Stimulated activated CD4-positive, alpha-beta T cell treated with anti-CD3 and anti-CD28 coated beads, TNF-alpha, amount 100 ng/mL, for 48 hours (primary cell): Measurements from ENCODE around the gene PLXNB1.

Experiments used
- DNase-seq, 3 donors: peaks; one replicate each; pipeline ENCODE4 v3.0.0-alpha.2; 2020; ENCODE audit warnings: low read depth in 3 of 3

Gene PLXNB1

DNA sequence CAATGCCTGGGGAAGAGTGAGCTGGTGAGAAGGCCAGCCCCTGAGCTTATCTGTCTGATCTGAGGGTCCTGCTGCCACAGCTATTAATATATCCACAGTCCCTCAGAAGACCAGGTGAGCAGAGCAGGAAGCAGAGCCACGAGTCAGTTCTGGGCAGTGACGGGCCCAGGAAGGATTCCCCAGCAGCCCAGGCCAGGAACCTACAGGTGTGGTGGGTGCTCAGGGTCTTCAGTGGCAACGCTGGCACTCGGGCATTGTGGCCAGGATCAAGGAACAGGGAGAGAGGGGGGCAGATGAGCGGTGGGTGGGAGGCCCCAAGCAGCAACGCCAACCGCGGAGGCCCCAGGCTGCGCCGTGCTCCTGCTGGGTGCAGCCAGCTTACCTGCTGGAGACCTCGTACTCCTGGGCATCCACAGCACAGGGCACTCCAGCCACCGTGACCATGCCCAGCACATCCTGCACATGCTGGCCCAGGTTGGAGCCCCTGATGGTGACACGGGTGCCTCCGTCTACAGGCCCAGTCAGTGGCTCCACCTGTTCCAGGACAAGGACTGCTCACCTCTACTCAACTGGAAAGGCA, 12.3 kb downstream of the PLXNB1 start:
- no peak for DNase-seq

DNA sequence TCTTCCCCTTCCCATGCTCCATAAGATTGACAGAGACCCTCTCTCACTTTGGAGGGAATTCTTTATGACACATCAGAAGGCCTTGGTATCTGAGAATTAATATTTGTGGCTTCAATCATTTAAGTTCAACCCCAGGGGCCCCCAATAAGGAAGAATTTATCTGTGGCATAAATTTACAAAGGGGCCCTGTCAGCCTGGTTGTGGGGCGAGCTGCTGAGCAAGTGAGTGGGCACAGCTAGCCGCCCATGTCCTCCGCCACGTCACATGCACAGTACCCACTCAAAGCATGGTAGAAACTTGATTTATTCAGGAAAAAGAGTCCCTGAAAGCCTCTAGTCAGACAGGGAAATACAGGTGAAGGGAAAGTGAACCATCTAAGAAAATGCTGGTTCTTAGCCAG, 13.3 kb downstream of the PLXNB1 start:
- DNase-seq = no peak

DNA sequence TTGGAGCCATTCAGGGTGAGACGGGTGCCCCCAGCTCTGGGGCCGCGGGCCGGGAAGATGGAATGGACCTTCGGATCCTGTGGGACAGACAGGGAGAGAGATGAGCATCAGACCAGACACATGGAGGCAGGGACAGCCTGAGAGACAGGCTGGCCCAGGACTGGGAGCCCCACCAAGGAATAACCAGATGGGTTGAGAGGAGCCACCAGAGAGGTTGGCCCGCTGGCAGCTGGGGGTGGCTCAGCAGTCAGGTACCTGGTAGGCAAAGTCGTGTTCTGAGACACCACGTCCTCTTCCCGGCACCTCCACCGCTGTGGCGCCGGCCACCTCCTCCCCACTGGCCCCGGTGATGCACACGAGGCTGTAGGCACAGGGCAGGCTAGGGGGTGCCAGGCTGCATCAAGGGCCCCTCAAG, 13.8 kb downstream of the PLXNB1 start:
- DNase-seq = no peak

DNA sequence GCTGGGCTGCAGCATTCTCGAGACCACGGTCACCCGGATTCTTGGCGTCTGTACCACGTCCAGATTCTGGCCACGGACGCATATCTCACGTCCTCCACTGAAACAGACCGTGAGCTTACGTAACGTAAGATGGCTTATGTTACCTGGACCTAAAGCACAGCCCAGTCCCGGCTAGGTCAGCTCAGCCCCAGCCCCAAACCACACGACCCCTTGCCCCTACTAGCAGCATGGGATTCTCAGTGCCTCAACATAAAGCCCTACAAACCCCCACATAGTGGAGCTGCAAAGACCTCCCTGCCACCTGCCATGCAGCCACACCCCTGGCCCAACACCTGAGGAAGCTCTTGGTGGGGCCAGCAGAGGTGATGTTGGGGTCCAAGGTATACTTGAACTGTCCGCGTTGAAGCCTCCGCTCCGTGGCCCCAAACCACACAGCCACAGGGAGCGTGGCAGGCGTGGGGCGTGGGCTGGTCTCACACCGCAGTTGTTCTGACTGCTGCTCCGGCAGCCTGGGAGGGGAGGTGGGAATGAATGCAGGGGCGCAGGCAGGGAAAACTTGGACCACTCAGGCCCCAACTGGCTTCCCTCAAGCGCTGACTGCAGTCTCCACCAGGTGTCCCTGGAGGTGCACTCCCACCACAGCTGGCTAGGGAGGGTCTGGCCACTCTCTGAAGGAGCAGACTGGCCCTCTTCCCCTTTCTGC, 14.5 kb downstream of the PLXNB1 start:
- no peak for DNase-seq

DNA sequence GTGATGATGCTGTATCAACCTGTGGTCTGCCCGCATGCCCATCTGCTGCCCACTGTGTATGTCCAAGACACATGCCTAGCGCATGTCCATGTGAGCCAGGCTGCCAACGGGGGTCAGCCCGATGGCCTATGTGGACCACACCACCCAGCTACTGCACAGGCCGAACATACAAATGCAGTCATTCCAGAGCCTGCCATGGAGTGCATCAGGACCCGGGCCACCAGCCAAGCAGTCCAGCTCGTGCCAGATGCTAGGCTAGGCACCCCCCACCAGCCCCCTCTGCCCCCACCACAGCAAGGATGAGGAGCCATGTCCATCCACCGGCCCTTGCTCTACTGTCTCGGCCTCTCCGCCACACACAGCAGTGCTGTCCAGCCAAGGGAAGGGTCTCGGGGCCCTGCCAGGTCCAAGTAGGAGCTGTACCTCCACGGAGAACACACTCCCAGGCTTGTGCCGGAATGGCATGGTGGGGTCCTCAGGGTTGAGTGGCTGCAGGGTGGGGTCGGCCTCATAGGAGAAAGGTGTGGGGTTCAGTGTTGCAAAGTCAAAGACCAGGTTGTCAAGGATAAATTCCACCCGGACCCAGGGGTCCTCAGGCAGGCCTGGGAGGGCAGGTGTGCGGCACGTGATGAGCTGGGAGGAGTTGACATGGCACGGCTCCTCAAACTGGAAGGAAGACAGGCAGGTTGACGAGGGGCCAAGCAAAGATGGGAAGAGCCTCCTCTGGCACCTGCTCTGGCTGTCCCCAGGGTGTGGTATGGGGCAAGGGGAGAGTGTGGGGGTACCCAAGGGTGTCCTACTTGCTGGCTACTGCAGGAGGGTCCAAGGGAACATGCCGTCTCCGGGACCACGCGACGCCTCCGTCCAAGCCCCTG, 15.3 kb downstream of the PLXNB1 start:
- no peak for DNase-seq

DNA sequence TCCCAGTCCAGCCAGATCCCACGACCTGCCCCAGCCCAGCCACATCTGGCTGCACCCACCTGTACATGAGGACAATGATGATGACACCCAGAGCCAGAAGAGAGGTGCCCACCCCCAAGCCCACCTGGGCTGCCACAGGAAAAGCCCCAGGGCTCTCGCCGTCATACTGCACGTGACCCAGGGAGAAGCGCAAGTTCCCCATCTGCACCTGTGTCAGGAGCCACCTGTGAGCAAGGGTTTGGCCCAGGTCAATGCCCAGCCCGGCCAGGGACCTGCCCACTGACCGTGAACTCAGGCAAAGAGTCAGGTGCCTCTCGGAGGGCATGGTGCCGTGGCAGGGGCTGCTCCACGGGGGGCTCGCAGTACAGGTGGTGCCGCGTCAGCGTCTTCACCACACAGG, 16.3 kb downstream of the PLXNB1 start:
- no peak for DNase-seq

DNA sequence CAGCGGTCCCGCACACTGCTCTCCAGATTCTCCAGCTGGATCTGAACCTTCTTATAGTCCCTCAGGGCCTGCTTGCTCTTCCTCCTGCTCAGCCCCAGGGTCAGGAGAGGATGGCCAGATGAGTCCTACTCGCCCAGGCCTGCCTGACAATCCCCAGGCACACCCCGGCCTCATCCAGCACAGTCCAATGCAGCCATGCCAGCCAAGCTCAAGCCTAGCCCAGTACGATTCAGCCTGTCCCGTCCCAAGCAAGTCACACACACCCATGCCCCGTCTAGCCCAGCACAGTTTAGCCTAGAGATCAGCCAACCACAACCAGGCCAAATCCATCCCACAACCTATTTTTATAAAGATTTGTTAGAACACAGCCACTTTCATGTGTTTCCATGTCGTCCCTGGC, 16.8 kb downstream of the PLXNB1 start:
- no peak for DNase-seq

DNA sequence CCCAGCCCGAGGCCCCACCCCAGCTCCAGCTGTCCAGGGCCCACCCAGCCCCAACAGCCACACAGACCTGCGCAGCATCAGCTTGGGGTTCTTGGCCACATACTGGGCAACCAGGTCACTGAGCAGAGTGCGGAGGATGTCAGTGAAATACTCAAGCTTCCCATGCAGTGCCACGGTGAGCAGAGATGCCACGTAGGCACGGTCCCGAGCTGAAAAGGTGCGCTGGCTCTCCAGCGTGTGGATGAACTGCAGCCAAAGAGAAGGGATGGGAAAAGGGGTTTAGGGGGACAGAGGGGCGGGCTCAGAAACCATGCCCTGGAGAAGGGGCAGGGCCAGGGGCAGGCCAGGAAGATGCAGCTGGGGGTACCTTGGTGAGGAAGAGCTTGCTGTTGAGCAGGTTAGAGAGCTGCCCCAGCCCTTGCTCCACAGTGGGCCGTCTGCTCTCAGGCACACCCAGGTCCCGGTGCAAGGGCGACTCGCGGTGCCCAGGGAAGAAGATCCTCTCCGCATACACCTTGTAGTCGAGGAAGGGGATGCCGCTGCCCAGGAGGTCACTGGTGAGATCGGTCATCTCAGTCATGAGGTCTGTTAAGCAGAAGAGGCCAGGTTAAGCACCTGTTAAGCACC, 17.4 kb downstream of the PLXNB1 start:
- DNase-seq = no peak

DNA sequence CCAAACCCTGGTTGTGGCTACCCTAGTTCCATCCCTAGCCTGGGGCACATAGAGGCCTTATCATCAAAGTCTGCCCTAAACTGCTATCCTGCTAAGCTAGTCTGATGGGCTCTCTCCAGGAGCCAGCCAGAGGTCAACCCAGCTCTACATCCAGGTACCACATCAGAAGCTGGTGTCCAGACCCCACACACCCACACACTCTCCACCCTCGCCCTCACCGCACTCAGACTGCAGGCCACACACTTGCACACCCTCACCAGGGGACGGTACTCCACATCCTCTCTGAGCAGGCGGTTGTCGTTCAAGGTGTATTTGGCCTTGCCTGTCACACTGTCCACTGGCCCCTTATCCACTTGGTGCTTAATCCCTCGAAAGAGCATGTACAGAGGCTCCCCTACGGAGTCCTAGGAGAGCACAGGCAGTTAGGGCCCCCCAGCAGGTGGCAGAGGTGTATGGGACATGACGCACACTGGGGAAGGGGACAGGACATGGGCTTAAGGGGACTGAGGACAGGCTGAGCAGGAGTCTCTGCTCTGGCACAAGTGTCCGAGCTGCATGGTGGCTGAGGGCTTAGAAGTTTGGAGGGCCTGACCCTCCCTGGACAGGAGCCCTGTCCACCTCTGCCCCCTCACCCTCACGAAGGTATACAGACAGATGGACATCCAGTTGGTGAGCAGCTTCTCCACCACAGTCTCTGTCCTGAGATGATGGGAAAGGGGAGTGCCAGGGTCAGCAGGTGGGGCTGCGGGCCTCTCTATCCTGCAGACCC, 18.1 kb downstream of the PLXNB1 start:
- no peak for DNase-seq

DNA sequence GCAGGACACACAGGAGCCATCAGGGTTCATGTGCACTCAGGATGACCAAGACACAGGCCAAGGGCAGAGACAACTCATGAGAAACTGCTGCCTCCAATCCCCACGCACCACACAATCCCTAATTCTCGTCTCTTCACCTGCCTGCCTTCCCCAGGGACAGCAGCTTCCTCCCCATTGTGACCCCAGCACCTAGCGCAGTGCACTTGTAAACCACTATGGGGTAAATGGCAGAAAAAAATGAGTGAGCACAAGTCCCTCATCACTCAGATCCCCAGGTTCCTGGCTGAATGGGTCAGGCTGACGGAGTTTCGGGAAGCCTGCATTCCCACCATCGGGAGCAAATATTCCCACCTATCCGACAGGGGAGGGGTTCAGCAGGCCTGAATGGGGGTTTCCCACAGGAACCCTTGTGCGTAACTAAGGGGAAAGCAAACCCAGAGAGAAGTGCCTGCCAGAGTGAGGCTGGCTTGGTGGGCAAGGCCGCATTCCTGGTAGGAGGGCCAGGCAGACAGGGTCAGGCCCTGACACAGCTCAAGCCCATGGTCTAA, 18.8 kb downstream of the PLXNB1 start:
- DNase-seq = no peak

DNA sequence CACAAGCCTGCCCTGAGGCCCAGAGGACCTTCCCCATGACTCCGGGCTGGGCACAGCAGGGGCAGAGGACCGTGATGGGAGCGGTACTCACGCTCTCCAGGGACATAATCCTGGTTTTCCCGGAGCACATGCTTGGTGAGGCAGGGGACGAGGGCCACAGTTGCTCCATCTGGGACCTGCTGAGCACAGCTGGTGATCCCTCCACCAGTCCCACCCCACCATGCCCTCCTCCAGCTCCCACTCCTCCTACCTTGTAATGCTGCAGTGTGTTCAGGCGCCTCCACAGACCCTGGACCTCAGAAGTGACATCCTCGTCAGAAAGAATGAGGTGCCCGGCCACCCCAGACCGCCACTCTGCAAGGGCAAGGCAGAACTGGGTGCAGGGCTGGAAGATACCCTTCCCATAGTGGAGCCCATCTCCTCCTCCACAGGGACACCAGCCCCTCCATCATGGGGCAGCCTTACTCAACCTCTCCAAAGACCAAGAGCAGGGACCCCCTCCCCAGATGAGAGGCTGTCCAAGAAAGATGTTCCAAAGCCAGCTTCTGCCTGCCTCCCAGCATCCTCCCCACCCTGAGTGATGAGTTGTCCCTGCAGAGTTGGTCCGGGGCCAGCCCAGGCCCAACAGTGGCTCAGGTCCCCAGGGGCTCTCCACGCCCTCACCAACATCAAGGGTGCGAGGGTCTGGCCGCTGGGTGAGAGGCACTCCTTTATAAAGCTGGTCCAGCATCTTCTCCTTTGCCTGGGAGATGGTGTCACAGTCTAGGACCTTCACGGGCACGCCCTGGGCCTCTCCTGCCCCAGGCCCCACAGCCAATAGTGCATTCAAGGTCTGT, 19.5 kb downstream of the PLXNB1 start:
- no peak for DNase-seq

DNA sequence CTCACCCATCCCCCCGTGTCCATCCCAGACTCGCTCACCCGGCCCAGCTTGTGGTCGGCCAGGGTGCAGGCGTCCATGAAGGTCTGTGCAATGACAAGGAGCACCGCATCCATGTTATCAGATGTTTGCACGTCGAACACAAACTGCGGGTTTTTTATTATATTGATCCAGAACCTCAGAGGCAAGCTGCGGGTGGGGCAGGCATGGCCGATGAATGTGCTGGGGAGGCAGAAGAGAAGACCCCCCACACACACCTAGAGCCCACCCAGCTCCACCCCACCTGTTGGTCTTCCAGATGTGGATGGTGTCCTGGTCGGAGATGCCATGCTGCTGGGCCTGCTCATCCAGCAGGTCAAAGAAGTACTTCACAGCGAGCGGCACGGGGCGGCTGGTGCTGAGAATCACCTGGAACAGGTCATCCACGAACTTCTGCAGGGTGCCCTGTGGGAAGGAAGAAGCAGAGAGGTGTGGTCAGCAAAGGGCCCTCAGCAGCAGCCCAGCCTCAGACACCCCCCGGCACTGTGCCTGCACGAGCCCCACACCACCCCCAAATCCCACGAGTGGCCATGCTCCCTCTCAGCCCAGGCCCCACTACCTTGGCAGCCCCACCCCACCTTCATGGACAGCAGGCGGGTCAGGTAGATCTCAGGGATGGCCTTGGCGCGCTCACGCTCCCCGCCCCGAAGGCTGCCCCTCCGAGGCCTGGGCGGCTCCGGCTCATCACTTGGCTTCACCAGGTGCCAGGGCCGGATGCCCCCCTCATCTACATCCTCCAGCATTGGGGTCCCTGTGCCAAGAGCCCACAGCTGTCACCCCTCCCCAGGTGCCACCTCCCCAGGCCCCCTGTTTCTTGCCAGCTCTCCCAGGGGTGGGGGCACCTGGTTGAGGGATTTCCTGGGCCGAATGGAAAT, 20.3 kb downstream of the PLXNB1 start:
- DNase-seq = no peak

DNA sequence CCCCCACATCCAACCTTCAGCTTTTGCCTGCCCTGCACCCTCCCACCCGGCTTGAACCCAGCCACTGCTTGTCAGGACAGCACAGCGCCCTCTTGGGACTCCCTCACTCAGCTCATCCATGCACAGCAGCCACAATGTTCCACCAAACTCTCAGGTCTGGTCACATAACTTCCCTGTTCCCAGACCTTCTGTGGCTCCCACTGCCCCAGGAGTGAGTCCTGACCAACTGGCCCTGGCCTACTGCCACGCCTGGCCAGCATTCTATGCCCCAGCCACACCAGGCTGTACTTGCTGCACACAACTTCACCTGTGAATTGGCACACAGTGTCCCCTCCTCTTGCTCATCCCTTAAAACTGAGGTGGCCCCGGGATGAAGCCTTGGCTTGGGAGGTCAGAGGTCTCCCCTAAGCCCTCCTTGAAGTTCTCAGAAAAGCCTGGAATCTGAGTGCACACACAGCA, 21.0 kb downstream of the PLXNB1 start:
- DNase-seq = no peak

DNA sequence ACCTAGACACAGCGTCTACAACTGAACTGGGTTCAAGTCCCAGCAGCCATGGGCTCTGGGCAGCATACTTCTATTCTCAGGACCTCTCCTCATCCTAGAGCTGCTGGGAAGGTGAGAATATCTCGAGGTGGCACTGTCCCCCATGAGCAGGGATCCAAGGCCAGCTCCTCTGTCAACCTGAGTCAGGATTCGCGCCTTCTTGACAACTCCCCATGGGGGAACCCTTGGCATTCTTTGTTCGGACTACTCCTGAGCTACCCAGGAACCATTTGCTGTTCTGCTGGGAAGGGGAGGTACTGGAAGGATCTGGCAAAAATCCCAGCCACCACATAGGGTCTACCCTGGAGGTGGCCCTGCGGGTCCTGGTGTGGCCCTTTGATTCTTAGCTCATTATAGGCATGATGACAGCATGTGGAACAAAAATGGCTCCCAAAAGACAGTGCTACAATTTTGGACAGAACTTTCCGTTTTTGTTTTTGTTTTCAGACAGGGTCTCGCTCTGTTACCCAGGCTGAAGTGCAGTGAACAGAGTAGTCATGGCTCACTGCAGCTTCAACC, 22.3 kb downstream of the PLXNB1 start:
- DNase-seq = no peak

DNA sequence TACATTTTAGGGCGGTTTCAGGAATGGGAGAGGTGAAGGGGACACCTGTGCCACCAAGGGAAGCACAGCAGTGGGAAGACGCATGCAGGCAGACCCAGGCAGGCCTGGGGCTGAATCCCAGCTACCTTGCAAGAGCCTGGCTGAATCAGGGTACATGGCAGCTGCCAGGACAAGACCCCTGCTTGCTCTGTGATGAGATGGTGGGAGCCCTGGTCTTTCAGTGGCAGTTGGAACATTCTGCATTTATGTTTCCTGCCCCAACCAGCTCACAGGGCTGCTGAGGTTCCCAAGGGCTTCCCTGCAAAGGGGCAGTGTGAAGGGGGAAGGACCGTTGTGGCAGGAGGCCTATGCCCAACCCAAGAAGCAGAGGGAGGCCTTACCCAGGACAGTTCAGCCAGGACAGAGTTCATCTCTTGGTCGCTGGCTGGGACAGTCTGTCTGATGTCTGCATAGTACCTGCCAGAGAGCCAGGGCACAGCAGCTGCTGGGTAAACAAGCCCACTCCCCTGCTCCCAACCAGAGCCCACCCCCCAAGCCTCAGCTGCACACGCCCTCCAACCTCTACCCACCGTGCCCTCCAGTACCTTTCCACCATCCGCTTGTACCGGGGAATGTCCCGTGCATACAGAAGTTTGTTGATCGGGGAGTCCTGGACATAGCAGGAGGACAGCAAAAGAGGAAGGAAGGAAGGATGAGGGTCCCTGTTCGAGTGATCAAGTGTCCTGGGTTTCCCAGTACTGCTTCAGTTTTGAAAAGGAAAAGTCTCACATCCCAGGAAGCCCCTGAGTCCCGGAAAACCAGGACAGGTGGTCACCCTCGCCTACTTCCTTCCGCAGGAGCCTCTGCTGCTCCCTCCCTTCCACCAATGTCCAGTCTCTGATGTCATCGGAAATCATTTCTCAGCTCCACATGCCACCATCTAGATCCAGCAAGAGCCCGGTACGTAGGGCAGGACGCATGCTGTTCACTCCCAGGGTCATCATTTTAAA, 23.1 kb downstream of the PLXNB1 start:
- DNase-seq = no peak

DNA sequence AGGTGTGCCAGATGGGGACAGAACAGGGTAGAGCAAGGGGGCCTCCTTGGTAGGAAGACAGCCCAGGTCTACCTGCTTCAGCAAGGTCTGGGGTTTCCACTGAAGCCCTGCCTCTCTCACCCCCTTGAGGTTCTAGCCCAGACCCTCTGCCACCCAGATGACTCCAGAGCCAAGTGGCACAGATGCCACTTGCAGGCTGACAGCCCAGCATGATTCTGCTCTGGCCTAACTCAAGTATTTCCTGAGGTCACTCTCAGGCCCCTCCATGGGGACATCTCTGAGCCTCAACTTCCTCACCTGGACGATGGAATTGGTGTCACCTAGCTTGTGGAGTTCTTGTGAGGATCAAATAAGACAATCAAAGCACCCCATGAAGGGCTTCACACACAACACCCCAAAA, 23.9 kb downstream of the PLXNB1 start:
- no peak for DNase-seq

DNA sequence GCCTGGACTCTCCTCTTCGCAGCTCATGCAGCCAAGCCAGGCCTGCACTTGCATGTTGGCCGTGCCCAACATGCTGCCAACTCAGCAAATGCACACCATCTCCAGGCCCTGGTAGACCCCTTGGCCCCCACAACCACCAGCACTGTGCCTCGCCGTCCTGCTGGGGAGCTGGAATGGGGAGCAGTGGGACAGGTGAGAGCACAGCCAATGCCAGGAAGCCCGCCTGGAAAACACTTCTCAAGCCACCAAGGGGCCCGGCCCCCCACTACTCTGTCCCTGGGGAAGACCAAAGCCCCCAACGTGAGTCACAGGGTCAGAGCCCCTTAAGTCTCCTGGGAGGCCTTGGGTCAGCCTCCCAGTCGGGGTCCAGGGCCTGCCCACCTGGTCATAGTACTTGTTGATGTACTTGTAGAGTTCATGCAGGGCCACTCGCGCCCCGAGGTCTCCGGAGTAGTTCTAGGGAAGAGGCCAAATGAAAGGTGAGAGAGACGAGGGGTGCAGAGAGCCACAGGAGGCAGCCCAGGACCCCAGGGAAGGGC, 24.5 kb downstream of the PLXNB1 start:
- DNase-seq = no peak
